ENCODE data around the gene MIAT.

The MIAT gene

DNA sequence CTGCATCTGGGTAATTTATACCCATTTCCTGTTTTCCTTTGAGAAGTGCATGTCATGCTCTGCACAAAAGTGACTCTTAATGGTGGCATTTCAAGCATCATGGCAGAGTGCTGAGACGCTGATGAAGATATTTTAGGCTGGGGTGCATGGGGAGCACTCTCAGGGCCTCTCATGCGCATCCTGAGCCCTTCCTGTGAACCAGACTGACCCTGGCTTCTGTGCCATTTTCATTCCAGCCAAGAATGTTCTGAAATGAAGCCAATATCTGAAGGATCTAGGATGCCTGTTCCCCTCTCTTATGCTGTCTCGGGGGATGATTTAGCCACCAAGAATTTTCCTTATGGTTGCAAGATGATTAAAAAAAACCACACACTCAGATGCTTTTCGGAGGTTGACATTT lies 61.5 kb downstream of the MIAT start:
- peak; percentile 86 to 90 for DNase-seq (ENCODE audit: low read depth in 2 of 2)
- TF ChIP-seq, protein P1, sequence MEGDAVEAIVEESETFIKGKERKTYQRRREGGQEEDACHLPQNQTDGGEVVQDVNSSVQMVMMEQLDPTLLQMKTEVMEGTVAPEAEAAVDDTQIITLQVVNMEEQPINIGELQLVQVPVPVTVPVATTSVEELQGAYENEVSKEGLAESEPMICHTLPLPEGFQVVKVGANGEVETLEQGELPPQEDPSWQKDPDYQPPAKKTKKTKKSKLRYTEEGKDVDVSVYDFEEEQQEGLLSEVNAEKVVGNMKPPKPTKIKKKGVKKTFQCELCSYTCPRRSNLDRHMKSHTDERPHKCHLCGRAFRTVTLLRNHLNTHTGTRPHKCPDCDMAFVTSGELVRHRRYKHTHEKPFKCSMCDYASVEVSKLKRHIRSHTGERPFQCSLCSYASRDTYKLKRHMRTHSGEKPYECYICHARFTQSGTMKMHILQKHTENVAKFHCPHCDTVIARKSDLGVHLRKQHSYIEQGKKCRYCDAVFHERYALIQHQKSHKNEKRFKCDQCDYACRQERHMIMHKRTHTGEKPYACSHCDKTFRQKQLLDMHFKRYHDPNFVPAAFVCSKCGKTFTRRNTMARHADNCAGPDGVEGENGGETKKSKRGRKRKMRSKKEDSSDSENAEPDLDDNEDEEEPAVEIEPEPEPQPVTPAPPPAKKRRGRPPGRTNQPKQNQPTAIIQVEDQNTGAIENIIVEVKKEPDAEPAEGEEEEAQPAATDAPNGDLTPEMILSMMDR (IDR thresholded peaks at IDR 0.05; ENCODE audit: low read depth, low read length), result no peak

DNA sequence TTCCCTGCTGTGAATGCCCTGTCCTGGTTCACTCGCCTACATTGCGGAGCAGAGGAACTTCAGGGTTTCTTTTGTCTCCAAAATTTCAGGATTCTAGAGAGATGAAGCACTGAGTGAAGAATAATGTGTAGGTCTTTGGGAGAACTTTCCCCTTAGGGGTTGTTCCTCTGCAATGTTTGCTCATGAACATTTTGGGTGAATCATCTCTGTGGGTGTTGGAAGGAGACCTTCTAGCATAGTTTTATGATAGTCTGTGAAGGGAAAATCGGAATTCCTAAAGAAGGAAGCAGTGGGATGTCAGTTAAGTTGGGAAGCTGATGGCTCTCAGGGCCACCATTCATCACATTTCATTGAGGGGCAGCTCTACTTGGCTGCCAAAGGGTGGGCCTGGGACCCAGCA lies 64.8 kb downstream of the MIAT start:
- DNase-seq (ENCODE audit: low read depth in 2 of 2), result peak in 1 of 2 donors; percentile 22
- TF ChIP-seq, protein P1 (IDR thresholded peaks at IDR 0.05; ENCODE audit: low read depth, low read length), result no peak
- no peak overlapping the region for H3K4me3 ChIP-seq (replicated peaks in 1 of 2; ENCODE audit: low read depth in 2 of 2, low read length in 2 of 2)

More for the DNA sequence above, 61.5 kb downstream of the MIAT start:
- no peak overlapping the region for H3K4me3 ChIP-seq (replicated peaks in 1 of 2; ENCODE audit: low read depth in 2 of 2, low read length in 2 of 2)

DNA sequence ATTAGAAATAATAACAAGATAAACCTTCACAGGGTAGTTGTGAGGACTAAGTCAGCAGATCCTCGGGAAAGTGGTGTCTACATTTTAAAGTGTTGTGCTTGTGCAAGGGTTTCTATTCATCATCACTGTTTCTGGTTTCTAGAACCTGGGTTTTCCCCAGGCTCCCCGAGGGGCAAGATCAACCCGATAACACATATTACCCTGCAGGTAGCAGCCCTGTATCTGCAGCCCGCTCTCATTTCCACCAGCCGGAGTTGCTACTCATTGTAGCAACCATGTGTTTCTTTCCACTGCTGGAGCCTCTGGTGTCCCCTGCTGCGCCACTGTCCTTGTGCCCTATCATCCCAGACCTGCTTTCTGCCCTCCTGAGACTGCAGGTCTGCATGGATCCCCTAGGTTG lies 67.0 kb downstream of the MIAT start:
- no peak overlapping the region for H3K4me3 ChIP-seq (replicated peaks in 1 of 2; ENCODE audit: low read depth in 2 of 2, low read length in 2 of 2)
- no peak for DNase-seq (ENCODE audit: low read depth in 2 of 2)
- TF ChIP-seq, protein P1 (IDR thresholded peaks at IDR 0.05; ENCODE audit: low read depth, low read length), result no peak

DNA sequence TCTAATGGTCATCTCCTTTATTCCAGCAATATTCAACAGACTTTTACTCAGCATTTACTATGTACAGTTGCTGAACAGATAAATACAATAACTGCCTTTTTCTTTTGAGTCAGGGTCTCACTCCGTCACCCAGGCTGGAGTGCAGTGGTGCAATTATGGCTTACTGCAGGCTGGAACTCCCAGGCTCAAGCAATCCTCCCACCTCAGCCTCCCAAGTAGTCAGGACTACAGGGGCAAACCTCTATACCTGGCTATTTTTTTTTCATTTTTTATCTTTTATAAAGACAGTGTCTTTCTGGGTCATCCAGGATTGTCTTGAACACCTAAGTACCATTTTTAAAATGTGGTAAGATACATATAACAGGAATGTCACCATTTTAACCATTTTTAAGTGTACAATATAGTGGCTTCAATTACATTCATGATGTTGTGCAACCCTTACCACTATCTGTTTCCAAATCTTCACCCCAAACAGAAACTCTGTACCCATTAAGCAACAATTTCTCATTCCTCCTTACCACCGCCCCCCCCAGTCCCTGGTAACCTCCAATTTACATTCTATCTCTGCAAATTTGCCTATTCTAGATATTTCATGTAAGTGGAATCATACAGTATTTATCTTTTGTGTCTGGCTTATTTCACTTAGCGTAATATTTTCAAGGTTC lies 67.8 kb downstream of the MIAT start:
- TF ChIP-seq, protein P1 (IDR thresholded peaks at IDR 0.05; ENCODE audit: low read depth, low read length), result no peak
- DNase-seq (ENCODE audit: low read depth in 2 of 2), result no peak
- no peak overlapping the region for H3K4me3 ChIP-seq (replicated peaks in 1 of 2; ENCODE audit: low read depth in 2 of 2, low read length in 2 of 2)
